Muscle layer of duodenum (tissue), 2 donors: ENCODE measurements around the gene IGSF9.

Experiments
- H3K27ac ChIP-seq: one replicate; pipeline ENCODE4 v1.7.0; 2013; ENCODE audit warnings: mild to moderate bottlenecking, low read length
- H3K27me3 ChIP-seq: one replicate; pipeline ENCODE4 v1.7.0; 2013; ENCODE audit warnings: low read depth, mild to moderate bottlenecking, control low read depth, low read length
- H3K36me3 ChIP-seq, 2 donors: one replicate each; pipeline ENCODE4 v1.7.0; 2013; ENCODE audit warnings: low read length in 2 of 2, control low read depth in 1 of 2, mild to moderate bottlenecking in 1 of 2; ENCODE audit not compliant: insufficient read depth in 2 of 2, control insufficient read depth in 1 of 2
- H3K4me1 ChIP-seq, 2 donors: one replicate each; pipeline ENCODE4 v1.7.0; 2013; ENCODE audit warnings: low read length in 2 of 2, mild to moderate bottlenecking in 2 of 2, control low read depth in 1 of 2, moderate library complexity in 1 of 2; ENCODE audit not compliant: insufficient read depth in 2 of 2, control insufficient read depth in 1 of 2
- H3K4me3 ChIP-seq, 2 donors: one replicate each; pipeline ENCODE4 v1.7.0; 2013; ENCODE audit warnings: low read length in 2 of 2, low read depth in 1 of 2, mild to moderate bottlenecking in 1 of 2
- H3K9me3 ChIP-seq, 2 donors: one replicate each; pipeline ENCODE4 v1.7.0; 2013; ENCODE audit warnings: low read length in 2 of 2, control low read depth in 1 of 2, mild to moderate bottlenecking in 1 of 2; ENCODE audit not compliant: control insufficient read depth in 1 of 2
- donor health status: healthy.

IGSF9 gene

GRCh38 chr1:159931101-159931794, 14.2 kb downstream of the IGSF9 start:
- H3K36me3 ChIP-seq: no peaks in the 10 kb centered on the region
- peaks cover 0 to 11% of the 10 kb centered on the region in 2 donors for H3K4me1 ChIP-seq
- H3K27ac ChIP-seq: no peak overlapping the region
- no peaks in the 10 kb centered on the region for H3K27me3 ChIP-seq
- H3K9me3 ChIP-seq: no peaks in the 10 kb centered on the region
- no peak overlapping the region for H3K4me3 ChIP-seq

GRCh38 chr1:159930634-159931033, 14.8 kb downstream of the IGSF9 start:
- H3K27me3 ChIP-seq: no peaks in the 10 kb centered on the region
- H3K9me3 ChIP-seq: no peaks in the 10 kb centered on the region
- no peak overlapping the region for H3K4me3 ChIP-seq
- peaks cover 4 to 13% of the 10 kb centered on the region in 2 donors for H3K4me1 ChIP-seq
- H3K27ac ChIP-seq: no peak overlapping the region
- no peaks in the 10 kb centered on the region for H3K36me3 ChIP-seq

- Histone ChIP-seq H3K27ac (no peak overlapping the region), H3K4me1 (peaks cover 4 to 13% of the 10 kb centered on the region in 2 donors), H3K27me3 (no peaks in the 10 kb centered on the region), H3K4me3 (no peak overlapping the region), H3K36me3 (peaks cover 0 to 1% of the 10 kb centered on the region in 2 donors), H3K9me3 (no peaks in the 10 kb centered on the region)
Measured at GRCh38 chr1:159930216-159930615, 15.2 kb downstream of the IGSF9 start.

DNA sequence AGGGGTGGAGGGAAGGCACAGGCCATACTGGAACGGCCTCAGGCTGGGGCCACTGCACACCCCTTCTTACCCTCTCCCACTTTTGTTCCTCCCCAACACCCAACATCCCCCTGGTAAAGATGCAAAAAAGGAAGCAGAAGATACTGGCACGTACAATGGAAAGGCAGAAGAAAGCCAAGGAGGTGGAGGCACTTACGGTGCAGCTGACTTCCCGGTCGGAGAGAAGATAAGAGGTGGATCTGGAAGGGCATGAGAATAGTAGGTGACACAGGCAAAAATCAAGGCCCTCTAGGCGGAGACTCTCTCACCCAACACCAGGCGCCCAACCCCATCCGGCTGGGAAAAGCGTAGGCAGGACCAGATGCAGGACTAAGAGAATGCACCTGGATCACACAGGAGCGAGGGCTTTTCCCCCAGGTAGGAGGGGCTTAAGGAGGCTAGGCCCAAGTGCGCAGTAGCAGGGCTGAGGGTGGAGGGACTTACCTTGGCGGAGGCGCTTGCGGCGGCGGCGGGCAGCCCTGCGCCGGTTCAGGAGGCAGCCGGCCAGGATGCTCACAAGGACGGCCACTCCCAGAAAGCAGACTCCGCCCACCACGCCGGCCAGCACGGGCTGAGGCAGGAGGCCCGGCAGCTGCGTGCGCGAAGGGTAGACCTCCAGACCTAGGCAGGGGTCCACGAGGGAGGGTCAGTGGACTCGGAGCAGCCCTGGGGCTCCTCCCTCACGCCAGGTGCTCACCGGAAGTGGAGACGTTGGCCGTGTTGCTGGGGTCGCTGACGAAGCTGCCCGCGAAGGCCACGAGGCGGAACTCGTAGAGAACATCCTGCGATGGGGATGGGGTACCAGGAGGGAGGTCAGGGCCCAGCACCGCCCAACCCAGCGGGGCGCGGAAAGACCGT, 16.0 kb downstream of the IGSF9 start:
- no peaks in the 10 kb centered on the region for H3K27me3 ChIP-seq
- no peaks in the 10 kb centered on the region for H3K9me3 ChIP-seq
- H3K4me3 ChIP-seq: no peak overlapping the region
- peaks cover 0 to 8% of the 10 kb centered on the region in 2 donors for H3K36me3 ChIP-seq
- H3K27ac ChIP-seq: no peak overlapping the region
- peaks cover 4 to 13% of the 10 kb centered on the region in 2 donors for H3K4me1 ChIP-seq

- Histone ChIP-seq H3K4me1 (peaks cover 4 to 13% of the 10 kb centered on the region in 2 donors), H3K36me3 (peaks cover 0 to 14% of the 10 kb centered on the region in 2 donors), H3K27me3 (no peaks in the 10 kb centered on the region), H3K9me3 (no peaks in the 10 kb centered on the region), H3K27ac (no peak overlapping the region), H3K4me3 (no peak overlapping the region)
Measured at GRCh38 chr1:159928491-159929050, 16.8 kb downstream of the IGSF9 start.

DNA sequence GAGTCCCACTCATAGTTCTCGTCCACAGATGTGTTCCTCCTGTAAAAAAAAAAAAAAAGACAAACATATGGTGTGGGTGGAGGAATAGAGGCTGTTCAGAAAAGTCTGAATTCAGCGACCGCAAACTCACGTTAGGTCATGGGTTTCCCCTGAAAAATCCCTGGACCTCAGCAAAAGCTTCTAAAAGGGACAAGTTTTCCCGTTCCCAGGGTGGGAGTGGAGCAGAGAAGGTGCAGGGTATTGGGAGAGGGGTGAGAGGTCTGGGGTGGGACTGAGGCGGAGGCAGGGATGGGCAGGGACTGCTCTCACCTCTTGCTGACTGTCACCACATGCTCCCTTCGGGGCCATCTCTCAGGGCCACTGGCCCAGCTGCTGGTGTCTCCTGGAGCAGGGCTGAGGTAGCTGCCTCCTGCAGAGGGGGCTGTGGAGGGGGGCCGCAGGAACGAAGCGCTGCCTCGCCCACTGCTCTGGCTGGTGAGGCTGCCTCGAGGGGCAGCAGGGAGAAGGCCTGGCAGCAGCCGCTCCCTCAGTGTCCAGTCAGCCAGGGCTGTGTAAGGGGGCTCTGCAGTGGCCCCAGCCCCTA, 17.5 kb downstream of the IGSF9 start:
- H3K36me3 ChIP-seq: peaks cover 0 to 14% of the 10 kb centered on the region in 2 donors
- peaks cover 4 to 14% of the 10 kb centered on the region in 2 donors for H3K4me1 ChIP-seq

GRCh38 chr1:159927211-159927848, 18.1 kb downstream of the IGSF9 start:
- Histone ChIP-seq H3K27me3 (no peaks in the 10 kb centered on the region), H3K4me3 (no peak overlapping the region), H3K36me3 (peaks cover 0 to 14% of the 10 kb centered on the region in 2 donors), H3K27ac (no peak overlapping the region), H3K4me1 (peaks cover 6 to 20% of the 10 kb centered on the region in 2 donors), H3K9me3 (no peaks in the 10 kb centered on the region)

More for the DNA sequence above, 17.5 kb downstream of the IGSF9 start:
- Histone ChIP-seq H3K4me3 (no peak overlapping the region), H3K9me3 (no peaks in the 10 kb centered on the region), H3K27ac (no peak overlapping the region), H3K27me3 (no peaks in the 10 kb centered on the region)

DNA sequence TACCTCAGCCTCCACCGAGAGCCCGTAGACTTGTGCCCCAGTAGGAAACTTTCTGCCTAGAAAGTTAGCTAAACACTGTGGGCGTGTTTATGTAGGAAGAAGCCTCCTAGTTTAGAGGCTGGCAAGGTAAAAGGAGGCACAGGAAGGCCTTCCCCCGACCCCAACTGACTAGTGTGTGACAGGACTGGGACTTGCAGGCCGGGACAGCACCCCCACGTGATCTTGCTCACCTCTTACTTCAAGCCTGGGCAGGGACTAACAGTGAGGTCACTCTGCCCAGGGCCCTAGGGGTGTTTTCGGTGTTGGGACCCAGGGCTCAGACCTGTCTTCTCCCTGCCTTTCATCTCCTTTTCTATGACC, 19.7 kb downstream of the IGSF9 start:
- Histone ChIP-seq H3K27me3 (no peaks in the 10 kb centered on the region), H3K4me3 (peak overlapping the region; percentile 77 to 93), H3K36me3 (peaks cover 5 to 15% of the 10 kb centered on the region in 2 donors), H3K27ac (peak overlapping the region; percentile 100), H3K4me1 (peaks cover 20 to 29% of the 10 kb centered on the region in 2 donors), H3K9me3 (no peaks in the 10 kb centered on the region)

GRCh38 chr1:159924791-159925718, 20.4 kb downstream of the IGSF9 start, which contains the start of gene TAGLN2:
Gene TAGLN2 (minus strand): TSS chr1:159925507. CDS start chr1:159920509, 4,998 bp downstream.
- Histone ChIP-seq H3K4me1 (peaks cover 20 to 35% of the 10 kb centered on the region in 2 donors), H3K4me3 (peak within 1 kb of the TSS; percentile 77 to 93)

More at GRCh38 chr1:159924791-159925718, 20.4 kb downstream of the IGSF9 start, which contains the start of gene TAGLN2:
- Histone ChIP-seq H3K36me3 (peaks cover 12 to 21% of the 10 kb centered on the region in 2 donors), H3K27ac (peak within 1 kb of the TSS; percentile 100), H3K27me3 (no peaks in the 10 kb centered on the region), H3K9me3 (no peaks in the 10 kb centered on the region)
